Activated gamma-delta T cell treated with Interleukin-2 at 50 U/mL for 16 hours (primary cell): ENCODE results near the gene PADI1.

Source experiments
- DNase-seq: peaks from one replicate; pipeline ENCODE4 v3.0.0-alpha.2; 2020

PADI1 gene

GRCh38 chr1:17245816-17246325 lies 40.9 kb downstream of the PADI1 start:
- DNase-seq, result no peak

- no peak for DNase-seq
Observed at GRCh38 chr1:17246971-17247370, 42.0 kb downstream of the PADI1 start.

GRCh38 chr1:17248781-17249180 lies 43.9 kb downstream of the PADI1 start, which contains the start of gene PADI3:
Gene PADI3, plus strand, starts transcription at chr1:17249098. Its CDS starts 40 bp downstream, at chr1:17249138.
- no peak for DNase-seq

GRCh38 chr1:17250601-17251000 lies 45.7 kb downstream of the PADI1 start:
- DNase-seq, result no peak

GRCh38 chr1:17251246-17251645 lies 46.3 kb downstream of the PADI1 start:
- DNase-seq, result no peak

GRCh38 chr1:17251701-17252376 lies 46.9 kb downstream of the PADI1 start:
- DNase-seq, result no peak

- DNase-seq, result no peak
Observed at GRCh38 chr1:17255336-17255735, 50.4 kb downstream of the PADI1 start.

- no peak for DNase-seq
Observed at GRCh38 chr1:17258116-17258757, 53.3 kb downstream of the PADI1 start.

GRCh38 chr1:17258758-17259130 lies 53.8 kb downstream of the PADI1 start:
- DNase-seq, result no peak

- DNase-seq, result no peak
Observed at GRCh38 chr1:17259233-17259873, 54.4 kb downstream of the PADI1 start.

GRCh38 chr1:17260264-17260663 lies 55.3 kb downstream of the PADI1 start:
- DNase-seq, result no peak

- no peak for DNase-seq
Observed at GRCh38 chr1:17260738-17261137, 55.8 kb downstream of the PADI1 start.

GRCh38 chr1:17263936-17264335 lies 59.0 kb downstream of the PADI1 start:
- no peak for DNase-seq

- no peak for DNase-seq
Observed at GRCh38 chr1:17264470-17264869, 59.5 kb downstream of the PADI1 start.

GRCh38 chr1:17265162-17265561 lies 60.2 kb downstream of the PADI1 start:
- DNase-seq, result no peak

GRCh38 chr1:17265950-17266349 lies 61.0 kb downstream of the PADI1 start:
- DNase-seq, result no peak

GRCh38 chr1:17270891-17271765 lies 66.2 kb downstream of the PADI1 start:
- DNase-seq, result no peak

- no peak for DNase-seq
Observed at GRCh38 chr1:17272066-17272465, 67.1 kb downstream of the PADI1 start.

- no peak for DNase-seq
Observed at GRCh38 chr1:17272646-17273045, 67.7 kb downstream of the PADI1 start.

- DNase-seq, result no peak
Observed at GRCh38 chr1:17273096-17273495, 68.2 kb downstream of the PADI1 start.

GRCh38 chr1:17274186-17275170 lies 69.5 kb downstream of the PADI1 start:
- DNase-seq, result no peak

- DNase-seq, result no peak
Observed at GRCh38 chr1:17276568-17276967, 71.6 kb downstream of the PADI1 start.
